ENCODE results near the gene S100A10.

Gene S100A10

GRCh38 chr1:152009691-152010090 is 16.0 kb upstream of the S100A10 start:
- no peak for DNase-seq

- no peak for DNase-seq
These were observed 13.4 kb upstream of the S100A10 start for GRCh38 chr1:152007047-152007446.

- no peak for DNase-seq
These were observed 11.8 kb upstream of the S100A10 start for GRCh38 chr1:152005360-152005912.

GRCh38 chr1:152003846-152004442 is 10.3 kb upstream of the S100A10 start:
- DNase-seq, result no peak

DNA sequence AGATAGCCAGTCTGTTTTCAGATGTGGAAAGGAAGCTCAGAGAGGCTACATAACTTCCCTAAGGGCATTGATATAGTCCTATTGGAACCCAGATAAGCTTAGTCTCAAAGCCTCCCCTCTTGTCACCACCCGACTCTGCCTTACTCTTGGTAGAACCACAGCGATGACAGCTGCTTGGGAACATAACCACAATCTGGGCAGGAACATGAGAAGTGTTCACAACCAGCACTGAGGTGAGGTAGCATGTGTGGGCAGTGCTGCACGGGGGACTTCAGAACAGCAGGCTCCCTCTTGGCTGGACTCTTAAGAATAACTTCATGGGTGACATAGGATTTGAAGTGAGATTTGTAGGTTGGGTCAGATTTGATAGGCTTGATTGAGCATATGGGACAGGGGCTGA is 9.3 kb upstream of the S100A10 start:
- DNase-seq, result no peak

GRCh38 chr1:152001631-152002584 is 8.2 kb upstream of the S100A10 start:
- peak; percentile 73 to 83 for DNase-seq

GRCh38 chr1:152000964-152001630 is 7.4 kb upstream of the S100A10 start:
- no peak for DNase-seq

GRCh38 chr1:151998611-151999362 is 5.1 kb upstream of the S100A10 start:
- DNase-seq, result no peak

- no peak for DNase-seq
These were observed 3.6 kb upstream of the S100A10 start for GRCh38 chr1:151997284-151997570.

DNA sequence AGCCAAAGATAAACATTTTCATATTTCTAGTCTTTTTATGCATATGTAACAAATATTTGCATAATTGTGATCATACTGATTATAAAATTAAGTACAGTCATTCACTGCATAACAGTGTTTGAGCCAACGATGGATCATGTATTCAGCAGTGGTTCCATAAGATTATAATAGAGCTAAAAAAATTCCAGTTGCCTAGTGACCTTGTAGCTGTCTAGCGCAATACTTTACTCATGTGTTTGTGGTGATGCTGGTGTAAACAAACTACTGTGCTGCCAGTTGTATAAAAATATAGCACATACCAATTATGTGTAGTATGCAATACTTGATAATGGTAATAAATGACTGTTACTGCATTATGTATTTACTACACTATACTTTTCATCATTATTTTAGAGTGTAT is 2.1 kb upstream of the S100A10 start:
- no peak for DNase-seq

- DNase-seq, result peak; percentile 7 to 18
These were observed 1.3 kb upstream of the S100A10 start for GRCh38 chr1:151994956-151995355.

DNA sequence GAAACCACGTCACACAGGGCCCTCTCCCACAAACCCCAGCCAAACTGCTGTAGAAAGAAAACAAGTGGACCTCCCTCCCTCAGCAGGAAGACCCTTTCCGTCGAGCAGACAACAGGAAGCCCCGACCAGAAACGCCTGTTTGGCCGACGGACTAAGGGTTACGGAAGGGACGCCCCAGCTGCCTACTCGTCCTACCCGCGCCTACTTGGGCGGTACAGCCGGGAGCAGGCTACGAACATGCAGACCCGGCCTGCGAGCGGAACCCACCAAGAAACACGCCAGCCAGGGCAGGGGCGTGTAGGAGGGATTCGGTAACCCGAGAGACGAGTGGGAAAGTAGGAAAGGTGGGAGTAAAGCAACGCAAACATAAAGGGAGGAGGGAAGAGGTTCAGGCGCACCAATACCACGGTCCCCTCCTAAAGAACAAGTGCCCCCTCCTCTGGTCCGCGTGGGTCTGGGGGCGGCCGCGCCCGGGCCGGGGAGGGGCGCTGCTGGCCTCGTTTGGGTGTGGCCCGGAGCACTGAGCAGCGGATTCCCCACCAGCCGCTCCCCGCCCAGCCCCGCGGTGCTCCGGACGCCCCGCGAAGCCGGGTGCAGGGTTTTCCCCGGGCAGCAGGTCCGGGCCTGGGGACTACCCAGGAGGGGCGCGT is 450 bp downstream of the S100A10 start:
- no peak for DNase-seq

DNA sequence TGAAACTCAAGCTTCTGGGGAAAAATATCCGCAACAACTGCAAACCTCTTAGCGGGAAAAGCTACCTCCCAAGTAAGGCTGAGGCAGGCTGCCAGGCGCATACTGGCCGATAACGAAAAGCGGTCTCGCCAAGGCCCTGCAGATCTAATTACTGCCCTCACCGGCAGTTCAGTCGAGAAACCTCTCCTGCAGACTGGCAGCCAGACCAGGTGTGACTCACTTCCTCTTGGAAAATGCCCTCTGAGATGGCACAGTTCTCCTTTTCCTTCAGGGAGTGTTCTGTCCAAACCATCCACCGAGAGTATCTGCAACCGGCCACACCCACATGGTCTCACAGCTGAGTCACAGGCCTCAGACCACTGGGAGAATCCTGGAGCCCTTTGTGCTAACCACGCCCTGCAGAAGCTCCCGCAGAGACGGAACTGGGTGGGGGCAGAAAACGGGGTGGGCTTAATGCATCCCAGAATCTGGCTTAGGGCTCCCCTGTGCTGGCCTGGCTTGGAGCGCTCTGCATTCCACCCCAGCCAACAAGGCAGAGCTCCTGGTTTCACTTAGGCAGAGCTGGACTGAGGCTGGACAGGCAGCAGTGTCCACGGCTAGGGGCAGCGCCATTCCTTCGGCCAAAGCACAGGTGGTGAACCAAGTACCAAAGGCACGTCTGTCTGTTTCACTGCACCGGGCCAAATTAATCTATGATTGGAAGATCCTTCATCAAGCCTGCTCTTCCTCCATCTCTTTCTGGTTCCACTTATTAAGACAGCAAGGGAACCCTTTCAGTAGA is 1.2 kb downstream of the S100A10 start:
- peak in 1 of 2 experiments; percentile 42 for DNase-seq

GRCh38 chr1:151991663-151992302 is 1.9 kb downstream of the S100A10 start:
- no peak for DNase-seq

DNA sequence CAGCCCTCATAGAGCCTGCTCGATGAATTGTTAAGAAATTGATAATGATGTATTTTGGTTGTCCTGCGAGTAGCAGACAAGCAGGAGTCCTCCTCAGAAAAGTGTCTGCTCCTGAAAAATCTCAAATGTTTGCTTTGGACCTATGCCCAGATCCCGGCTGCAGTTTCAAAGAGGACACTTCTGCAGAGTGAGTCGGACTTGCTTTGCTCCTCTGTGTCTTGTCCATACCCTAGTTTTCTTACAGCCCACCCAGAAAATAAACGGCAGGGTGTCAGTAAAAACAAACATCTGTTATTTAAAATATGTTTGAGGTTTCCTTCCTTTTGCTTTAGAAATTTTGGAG is 2.8 kb downstream of the S100A10 start:
- DNase-seq, result peak; percentile 23 to 67

GRCh38 chr1:151990058-151990855 is 3.4 kb downstream of the S100A10 start:
- no peak for DNase-seq

GRCh38 chr1:151989211-151989862 is 4.3 kb downstream of the S100A10 start:
- peak in 1 of 2 experiments; percentile 55 for DNase-seq

GRCh38 chr1:151988405-151988923 is 5.2 kb downstream of the S100A10 start:
- DNase-seq, result no peak

DNA sequence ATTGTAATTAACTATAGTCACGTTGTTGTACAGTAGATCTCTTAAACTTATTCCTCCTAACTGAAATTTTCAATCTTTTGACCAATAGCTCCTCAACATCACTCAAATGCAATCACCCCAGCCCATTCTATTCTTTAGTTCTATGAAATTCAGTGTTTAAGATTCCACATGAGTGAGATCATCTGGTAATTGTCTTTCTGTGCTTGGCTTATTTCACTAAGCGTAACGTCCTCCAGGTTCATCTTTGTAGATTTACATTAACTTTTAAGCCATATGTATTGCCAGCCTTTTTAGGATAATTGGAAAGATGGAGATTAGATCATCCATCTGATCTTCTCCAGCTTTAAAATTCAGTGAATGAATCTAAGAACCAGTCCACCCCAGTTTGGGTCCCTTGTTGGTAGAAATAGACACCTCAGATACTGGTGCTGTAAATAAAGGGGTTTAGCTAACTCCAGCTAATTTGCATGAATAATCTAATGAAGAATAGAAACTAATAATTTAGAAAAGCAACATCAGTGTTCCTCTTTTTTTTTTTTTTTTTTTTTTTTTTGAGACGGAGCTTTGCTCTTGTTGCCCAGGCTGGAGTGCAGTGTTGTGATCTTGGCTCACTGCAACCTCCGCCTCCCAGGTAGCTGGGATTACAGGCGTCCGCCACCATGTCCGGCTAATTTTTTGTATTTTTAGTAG is 7.0 kb downstream of the S100A10 start:
- DNase-seq, result no peak
